22Rv1 (cell line): ENCODE measurements around the gene NEURL1.
A peak's percentile ranks its signal among the peaks of the same experiment; 100 is the strongest.

Experiments
- H3K27ac ChIP-seq: fragments of 450-650 bp; 2 replicates; pipeline ENCODE4 v1.5.1; 2017
- ZFX ChIP-seq: fragments of 450-650 bp; IDR thresholded peaks from 2 replicates; pipeline ENCODE4 v1.6.1; 2017; ENCODE audit warnings: antibody characterized with exemption, borderline replicate concordance
- TF ChIP-seq, protein P1 (sequence below): fragments of 450-650 bp; IDR thresholded peaks from 2 replicates; pipeline ENCODE4 v1.5.1; 2017; ENCODE audit warnings: mild to moderate bottlenecking

The NEURL1 gene

DNA sequence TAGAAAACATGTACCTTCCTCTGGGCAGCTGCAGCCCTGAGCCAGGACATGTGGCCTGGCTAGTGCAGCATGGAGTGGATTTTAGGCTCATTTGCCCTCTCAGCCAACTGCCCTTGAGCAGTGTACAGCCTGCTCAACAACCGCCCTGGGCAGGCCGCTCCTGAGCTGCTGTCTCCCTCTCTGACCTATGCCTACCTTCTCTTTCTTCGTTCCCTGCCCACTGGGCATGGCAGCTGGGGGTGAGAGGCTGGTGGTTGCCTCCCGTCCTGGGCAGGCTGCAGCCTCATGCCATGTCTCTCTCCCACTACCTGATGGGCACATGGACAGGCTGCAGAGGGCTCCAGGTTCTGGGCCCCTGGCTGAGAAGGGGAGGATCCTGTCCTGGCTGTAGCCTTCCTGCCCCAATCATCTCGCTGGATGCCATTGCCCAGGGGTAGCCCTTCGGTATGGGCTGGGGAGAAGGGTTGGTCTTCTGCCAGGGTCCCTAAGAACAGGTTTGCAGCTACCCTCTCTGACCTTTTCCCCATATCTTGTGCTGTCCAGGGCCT is 97.3 kb downstream of the NEURL1 start:
- H3K27ac ChIP-seq = no peak overlapping the region
- no peak for TF ChIP-seq ZFX
- TF ChIP-seq, protein P1, sequence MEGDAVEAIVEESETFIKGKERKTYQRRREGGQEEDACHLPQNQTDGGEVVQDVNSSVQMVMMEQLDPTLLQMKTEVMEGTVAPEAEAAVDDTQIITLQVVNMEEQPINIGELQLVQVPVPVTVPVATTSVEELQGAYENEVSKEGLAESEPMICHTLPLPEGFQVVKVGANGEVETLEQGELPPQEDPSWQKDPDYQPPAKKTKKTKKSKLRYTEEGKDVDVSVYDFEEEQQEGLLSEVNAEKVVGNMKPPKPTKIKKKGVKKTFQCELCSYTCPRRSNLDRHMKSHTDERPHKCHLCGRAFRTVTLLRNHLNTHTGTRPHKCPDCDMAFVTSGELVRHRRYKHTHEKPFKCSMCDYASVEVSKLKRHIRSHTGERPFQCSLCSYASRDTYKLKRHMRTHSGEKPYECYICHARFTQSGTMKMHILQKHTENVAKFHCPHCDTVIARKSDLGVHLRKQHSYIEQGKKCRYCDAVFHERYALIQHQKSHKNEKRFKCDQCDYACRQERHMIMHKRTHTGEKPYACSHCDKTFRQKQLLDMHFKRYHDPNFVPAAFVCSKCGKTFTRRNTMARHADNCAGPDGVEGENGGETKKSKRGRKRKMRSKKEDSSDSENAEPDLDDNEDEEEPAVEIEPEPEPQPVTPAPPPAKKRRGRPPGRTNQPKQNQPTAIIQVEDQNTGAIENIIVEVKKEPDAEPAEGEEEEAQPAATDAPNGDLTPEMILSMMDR = no peak

DNA sequence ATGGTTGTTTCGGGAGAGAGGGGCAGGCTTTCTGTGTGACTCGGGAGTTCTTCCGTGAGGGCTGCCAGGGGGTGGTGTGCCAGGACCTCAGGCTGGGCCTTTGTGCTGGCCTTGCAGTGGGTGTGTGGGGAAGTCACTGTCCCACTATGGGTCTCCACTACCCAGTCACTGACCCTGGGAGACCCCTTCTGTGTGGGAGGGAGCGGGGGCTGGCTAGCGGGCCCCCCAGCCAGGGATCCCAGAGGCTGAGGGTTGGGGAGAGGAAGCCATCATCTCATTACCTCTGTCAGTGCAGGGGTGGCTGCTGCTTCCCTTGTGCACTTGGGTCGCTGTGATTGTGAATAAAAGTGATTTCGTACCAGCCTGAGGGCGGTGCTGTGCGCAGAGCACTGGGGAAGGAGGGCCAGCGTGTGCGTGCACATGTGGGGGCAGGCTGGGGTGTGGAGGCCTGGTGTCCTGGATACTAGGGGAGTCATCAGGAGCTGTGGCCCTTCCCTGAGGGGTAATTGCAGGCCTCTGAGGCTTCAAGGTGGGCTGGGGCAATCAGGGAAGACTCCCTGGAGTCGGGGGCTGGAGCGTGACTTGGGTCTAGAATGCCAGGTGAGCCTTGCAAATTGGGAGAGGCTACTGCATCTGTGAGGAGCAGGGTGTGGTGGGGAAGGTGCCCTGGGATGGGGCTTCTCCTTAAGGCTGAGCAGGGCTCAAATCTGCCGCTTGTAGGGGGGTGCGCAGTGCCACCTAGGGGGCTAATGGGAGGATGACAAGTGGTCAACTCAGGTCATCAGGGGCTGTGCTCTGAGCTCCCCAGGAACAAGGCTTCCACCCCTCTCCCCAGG is 98.9 kb downstream of the NEURL1 start:
- TF ChIP-seq, protein P1 = peak; percentile 84
- no peak for TF ChIP-seq ZFX
- no peak overlapping the region for H3K27ac ChIP-seq

DNA sequence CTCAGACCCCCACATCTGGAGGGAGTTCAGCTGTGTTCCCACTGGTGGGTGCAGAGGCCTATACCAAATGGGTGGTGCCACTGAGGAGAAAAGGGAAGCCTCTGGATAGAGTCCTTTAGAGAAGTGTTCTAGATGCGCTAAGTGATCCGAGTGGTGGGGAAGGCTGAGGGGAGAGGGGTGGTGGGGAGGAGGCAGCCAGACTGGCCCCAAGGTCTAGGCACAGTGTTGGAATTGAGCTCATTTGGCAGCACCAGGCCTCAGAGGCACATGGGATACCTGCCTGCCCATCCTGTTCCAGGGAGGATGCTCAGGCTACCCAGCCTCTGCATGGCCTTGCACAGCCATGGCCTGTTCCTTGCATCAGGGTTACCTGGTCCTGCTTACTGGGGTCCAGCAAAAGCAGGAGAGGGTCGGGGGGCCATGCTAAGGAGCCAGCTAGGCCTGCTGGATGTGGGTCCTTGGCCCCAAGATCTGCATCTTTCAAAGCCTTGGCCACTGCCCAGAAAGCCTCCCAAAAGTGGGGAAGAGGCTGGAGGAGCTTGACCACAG is 99.6 kb downstream of the NEURL1 start:
- TF ChIP-seq ZFX = no peak
- TF ChIP-seq, protein P1 = peak; percentile 64
- no peak overlapping the region for H3K27ac ChIP-seq

DNA sequence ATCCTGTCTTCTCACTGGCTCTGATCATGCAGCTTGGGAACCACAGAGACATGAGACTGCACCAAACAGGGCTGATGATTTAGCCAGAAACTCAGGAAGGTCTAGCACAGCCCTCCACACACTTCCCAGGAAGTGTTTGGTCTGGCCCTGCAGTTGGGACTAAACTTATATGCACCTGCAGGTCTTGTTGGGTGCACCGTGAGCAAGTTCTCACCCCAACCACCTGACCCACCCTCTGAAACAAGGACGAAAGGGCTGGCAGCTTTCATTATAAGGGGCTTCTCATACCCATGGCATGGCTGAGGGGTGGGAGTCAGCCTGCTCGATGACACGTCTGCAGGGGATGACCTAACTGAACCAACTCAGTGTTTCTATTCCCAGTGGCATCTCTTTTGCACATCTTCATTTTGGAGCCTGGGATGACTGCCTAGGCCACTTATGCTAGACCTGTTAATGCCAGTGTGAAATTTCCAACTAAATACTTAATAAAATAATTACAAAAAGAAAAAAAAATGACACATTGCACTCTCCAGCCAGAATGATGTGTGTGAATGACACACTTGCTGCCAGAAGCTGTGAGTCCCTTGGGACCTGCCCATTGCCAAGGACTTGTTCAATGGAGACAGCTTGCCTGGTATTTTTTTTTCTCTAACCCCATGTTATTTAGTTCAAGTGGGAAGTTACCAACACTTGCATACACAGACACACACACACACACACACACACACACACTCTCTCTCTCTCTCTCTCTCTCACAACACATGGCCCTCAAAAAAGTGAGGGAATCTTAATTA is 102.6 kb downstream of the NEURL1 start:
- no peak overlapping the region for H3K27ac ChIP-seq
- TF ChIP-seq ZFX = no peak
- TF ChIP-seq, protein P1 = no peak

DNA sequence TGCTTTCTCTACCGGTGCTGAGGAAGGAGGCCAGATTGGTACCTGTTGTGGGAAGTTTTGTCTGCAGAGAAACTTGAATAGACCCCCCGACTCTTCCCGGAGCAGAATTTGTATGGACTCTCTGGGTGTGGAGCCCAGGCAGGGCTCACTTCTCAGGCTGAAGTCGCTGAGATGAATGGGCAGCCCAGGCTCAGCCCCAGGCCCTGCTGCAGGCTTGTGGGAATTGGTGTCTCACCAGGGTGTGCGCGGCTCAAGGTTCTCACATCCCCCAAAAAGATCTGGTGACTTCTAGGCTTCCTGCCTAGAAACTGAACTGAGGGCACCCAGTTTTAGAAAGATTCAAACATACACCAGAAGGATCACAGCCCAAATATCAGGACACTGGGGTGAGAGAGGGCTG is 103.5 kb downstream of the NEURL1 start:
- H3K27ac ChIP-seq = no peak overlapping the region
- TF ChIP-seq, protein P1 = no peak
- no peak for TF ChIP-seq ZFX

DNA sequence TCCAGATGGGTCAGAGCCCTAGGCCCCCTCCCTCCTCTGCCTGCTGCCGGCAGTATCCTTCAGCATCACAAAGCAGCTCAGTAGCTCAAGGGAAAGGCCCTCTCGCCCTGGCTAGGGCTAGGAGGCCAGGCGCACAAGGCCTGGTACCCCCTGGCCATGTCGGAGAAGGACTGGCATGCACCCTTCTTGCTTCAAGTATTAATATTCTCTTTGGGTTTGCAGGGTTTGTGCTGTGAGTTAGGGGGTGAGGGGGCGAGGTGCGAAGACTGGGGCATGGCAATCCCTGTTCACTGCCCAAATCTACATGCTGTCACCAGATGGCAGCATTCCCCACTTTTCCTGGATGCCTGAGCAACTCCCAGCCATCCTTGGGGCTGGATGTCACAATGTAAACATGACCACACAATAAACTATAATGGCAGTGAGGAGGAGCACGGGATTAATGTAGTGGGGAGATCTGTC is 105.2 kb downstream of the NEURL1 start:
- no peak overlapping the region for H3K27ac ChIP-seq
- TF ChIP-seq, protein P1 = peak; percentile 88
- no peak for TF ChIP-seq ZFX
